HG02973 (cell line): Measurements from ENCODE around the gene INSC.

Experiments
- ATAC-seq: cut with Tn5 transposase; IDR thresholded peaks from one replicate; pipeline ENCODE4 v1.9.1; 2021; ENCODE audit warnings: moderate library complexity; ENCODE audit not compliant: unreplicated experiment

Gene INSC

DNA sequence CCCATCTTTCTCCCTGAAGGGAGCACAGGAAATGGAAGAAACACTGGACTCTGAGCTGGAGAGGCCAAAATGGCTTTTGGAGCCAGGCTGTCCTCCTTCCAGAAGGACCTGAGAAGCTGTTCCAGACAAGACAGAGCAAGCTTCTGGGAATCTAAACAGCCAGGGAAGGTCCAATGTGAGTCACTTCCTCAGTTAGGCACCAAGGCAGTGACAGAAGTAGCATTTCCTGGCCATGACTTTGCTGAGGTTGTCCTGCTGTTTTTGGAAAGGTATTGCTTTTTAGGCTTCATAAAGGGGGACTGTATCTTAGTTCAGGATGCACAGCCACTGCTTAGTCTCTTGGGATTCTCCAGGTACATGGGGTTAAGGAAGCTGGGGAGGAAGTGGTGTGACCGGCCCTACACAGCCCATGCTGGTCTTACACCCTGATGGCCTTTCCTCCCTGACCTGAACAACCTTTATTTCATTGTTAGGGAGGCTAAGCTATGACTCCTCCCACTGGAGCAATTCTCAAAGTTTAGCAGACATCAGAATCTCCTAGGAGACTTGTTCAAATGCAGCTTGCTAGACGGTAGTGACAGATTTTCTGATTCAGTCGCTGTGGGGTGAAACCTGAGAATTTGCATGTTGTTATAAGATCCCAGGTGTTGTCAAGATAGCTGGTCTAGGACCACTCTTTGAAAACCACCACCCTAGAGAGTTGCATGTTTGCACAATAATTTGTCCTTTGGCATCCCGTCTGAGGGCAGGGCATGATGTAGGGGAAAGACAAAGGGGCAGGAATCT, 6.8 kb upstream of the INSC start:
- ATAC-seq, result peak; percentile 67

DNA sequence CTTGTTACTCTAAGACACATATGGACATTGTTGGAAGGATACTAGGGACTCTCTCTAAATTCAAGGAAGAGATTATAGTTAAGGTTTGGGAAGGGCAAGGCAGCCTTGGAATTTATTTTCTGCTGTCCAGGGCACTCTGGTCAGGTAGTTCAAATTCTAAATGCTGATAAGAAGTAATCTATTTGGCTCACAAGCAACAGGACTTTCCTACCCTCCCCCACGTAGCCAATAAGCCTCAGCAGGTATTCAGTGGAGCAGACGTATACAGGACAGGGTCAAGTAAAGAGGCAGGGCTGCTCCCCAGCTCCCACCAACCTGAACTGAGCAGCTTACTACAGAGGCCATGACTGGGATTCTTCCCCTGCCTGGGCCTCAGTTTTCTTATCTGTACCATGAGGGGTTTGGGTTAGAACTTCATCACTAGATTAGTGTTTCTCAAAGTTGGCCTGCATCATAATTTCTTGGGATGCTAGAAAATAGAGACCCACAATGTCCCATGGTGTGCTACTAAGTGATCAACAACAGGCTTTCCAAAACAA, 6.1 kb upstream of the INSC start:
- ATAC-seq, result no peak

- no peak for ATAC-seq
Observed at GRCh38 chr11:15109602-15110001, 5.1 kb upstream of the INSC start.

DNA sequence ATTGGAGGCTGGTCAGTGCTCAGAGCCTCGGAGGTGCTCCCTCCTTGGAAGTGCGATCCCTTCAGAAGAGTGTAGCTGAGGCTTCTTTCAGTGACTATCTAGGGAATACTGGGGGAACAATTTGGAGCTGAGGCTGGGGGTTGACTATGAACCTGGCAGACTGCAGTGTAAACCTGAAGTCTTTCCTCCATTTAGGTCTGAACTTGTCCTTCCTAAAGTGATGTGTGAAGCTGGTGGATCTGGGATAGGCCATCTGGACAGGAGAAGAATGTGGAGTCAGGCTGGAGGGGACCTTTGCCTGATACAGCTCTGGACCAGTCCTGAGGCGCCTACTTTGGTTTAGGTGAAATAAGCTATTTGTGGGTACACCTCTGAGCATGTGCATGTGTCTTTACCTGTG, 3.5 kb upstream of the INSC start:
- ATAC-seq, result no peak

GRCh38 chr11:15112131-15112541, 2.6 kb upstream of the INSC start:
- ATAC-seq, result no peak

- peak; percentile 88 for ATAC-seq
Observed at GRCh38 chr11:15113381-15113780, 1.3 kb upstream of the INSC start.

DNA sequence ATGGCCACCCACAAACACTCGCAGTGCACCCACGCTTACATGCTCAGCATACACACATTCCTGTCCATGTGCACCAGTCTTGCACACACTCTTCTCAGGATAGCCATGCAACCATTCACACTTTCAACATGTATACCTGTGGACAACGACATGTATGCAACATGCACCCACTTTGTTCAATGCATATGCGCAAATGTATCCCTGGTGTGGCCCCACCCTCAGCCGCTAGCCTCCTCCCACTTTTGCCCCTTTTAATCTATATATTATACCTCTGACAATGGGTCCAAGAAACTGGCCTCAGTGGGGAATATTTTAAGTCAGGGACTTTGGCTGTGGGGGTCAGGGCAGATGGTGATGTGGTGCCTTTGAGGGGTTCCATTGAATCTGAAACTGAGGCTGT, 963 bp downstream of the INSC start:
- ATAC-seq, result no peak

GRCh38 chr11:15117751-15118150, 3.0 kb downstream of the INSC start:
- ATAC-seq, result no peak

DNA sequence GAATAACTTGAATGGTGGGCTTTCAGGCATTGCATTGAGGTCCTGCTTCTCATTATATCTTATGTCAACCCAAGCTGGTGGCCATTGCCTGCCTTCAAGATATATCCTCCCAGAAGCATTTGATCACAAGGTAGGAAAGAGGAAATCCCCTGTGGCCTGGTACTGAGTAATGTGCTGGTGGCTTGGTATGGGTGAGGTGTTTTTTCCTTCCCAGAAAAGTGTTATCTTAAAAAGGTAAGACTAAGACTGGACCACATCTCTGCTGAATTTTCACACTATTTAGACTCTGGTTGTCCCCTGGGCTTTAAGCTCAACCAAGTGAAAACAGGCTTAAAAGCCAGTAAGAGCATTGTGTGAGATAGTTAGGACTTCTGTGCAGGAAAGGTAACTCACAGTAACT, 3.7 kb downstream of the INSC start:
- no peak for ATAC-seq

DNA sequence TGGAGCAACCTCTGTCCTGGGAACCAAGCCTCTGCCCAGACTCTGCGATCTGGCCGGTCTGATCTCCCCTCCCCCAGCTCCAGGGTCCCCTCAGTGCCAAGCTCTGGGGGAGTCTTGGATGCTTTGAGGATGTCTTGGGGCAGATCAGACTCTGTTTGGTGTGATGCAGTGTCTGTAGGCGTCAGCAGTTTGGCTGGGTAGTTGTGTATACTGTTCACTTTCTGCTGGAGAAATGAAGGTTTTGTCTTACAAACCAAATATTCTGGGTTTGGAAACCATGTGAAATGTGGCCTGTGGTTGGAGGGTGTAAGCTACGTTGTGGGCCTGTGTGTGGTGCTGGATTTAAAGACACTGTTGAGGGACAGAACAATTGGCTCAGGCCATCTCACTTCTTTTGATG, 4.6 kb downstream of the INSC start:
- no peak for ATAC-seq

GRCh38 chr11:15119826-15120225, 5.1 kb downstream of the INSC start:
- ATAC-seq, result no peak

- no peak for ATAC-seq
Observed at GRCh38 chr11:15123849-15124248, 9.1 kb downstream of the INSC start.

DNA sequence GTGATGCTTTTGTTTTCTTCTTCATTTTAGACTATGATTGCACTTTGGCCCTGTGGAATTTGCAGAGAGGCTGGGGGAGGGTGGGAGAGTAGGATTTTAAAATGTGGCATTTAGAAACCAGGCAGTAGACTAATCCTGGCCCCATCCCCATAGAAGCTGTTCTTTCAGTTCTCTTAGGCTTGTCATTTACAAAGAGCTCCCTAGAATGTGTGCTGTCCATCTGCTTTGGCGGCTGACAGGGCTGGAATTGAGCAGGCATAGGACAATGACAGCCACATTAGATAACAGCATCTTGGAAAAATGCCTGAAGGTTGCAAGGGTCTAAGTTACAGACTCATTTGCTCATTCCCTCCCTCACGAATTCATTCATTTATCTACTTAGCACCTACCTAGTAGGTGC, 9.8 kb downstream of the INSC start:
- no peak for ATAC-seq

GRCh38 chr11:15127341-15127740, 12.6 kb downstream of the INSC start:
- no peak for ATAC-seq

DNA sequence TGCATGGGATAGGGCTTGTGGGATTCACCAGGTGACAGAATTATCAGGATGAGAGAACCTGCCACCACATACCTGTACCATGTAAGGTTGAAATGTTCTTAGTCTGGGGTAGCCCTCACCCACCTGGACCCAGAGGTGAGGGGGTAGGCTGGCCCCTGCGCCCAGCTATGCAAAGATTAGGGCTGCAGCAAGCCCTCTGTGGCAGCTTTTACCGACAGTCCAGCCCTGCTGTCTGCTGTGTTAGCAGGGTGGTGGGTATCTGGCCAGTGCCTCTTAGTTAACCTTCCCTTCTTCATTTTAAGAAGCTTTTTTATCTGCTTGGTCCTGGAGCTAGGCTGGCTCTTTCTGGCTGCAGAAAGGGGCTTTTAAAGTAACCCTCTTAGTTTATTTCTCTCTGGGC, 13.9 kb downstream of the INSC start:
- no peak for ATAC-seq

DNA sequence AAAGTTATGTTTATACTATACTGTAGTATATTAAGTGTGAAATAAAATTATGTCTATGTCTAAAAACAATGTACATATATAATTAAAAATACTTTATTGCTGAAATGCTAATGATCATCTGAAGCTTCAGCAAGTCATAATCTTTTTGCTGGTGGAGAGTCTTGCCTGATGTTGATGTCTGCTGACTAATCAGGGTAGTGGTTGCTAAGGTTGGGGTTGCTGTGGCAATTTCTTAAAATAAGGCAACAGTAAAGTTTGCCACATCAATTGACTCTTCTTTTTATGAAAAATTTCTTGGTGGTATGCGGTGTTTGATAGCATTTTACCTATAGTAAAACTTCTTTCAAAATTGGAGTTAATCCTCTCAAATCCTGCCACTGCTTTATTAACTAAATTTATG, 21.4 kb downstream of the INSC start:
- no peak for ATAC-seq

DNA sequence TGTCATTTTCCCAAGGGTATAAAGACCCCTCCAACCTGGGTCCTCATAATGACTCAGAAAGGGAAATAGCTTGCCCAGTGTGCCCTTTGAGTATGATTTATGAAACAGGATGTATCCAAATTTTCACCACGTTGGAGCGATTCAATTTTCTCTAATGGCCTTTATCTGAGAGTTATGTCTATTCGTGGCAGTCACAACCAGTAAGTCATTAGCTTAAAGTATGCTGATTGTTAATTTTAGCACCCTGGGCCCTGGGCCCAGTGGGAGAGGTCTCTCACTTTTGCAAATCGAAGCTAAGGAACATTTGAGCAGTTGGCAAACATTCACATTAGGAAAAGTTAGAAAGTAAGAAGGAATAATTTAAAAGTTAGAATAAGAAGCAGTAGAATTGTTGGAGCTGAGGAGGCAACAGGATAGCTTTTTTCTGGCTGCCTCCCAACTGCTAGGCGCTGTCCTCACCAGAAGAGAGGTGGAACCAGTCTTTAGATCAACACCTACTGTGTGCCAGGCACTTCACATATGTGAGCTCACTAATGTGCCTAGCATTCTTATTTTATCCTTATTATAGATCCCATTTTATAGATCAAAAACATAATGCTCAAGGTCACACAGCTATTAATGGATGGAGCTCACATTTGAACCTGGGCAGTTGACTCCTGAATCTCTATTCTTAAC, 24.5 kb downstream of the INSC start:
- no peak for ATAC-seq

- ATAC-seq, result no peak
Observed at GRCh38 chr11:15139958-15140659, 25.4 kb downstream of the INSC start.

- no peak for ATAC-seq
Observed at GRCh38 chr11:15141381-15141780, 26.7 kb downstream of the INSC start.

- ATAC-seq, result no peak
Observed at GRCh38 chr11:15142838-15143237, 28.1 kb downstream of the INSC start.

DNA sequence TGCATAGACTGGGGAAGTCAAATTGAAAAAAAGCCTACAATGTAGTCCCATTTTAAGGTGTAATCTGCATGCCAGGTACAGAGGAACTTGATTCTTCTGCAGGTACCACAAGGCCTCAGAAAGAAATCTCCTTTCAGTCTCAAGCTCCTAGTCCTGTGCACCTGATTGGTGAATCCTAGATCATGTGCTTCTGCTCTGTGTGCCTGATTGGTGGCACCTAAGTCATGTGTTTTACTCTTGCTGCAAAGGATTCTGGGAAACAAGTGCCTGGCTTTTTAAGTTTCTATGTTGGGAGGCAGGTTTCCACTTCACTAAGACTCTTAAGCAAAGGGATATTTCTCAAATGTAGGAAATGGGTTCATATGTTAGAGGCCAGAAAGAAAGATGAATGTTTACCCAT, 29.1 kb downstream of the INSC start:
- ATAC-seq, result no peak

GRCh38 chr11:15144347-15144746, 29.6 kb downstream of the INSC start:
- no peak for ATAC-seq
